ENCODE results near the gene UNC13A.
A peak's percentile ranks its signal among the peaks of the same experiment; 100 is the strongest.

GRCh38 chr19:17605761-17606589 lies 82.2 kb downstream of the UNC13A start:
- TF ChIP-seq, protein P1, sequence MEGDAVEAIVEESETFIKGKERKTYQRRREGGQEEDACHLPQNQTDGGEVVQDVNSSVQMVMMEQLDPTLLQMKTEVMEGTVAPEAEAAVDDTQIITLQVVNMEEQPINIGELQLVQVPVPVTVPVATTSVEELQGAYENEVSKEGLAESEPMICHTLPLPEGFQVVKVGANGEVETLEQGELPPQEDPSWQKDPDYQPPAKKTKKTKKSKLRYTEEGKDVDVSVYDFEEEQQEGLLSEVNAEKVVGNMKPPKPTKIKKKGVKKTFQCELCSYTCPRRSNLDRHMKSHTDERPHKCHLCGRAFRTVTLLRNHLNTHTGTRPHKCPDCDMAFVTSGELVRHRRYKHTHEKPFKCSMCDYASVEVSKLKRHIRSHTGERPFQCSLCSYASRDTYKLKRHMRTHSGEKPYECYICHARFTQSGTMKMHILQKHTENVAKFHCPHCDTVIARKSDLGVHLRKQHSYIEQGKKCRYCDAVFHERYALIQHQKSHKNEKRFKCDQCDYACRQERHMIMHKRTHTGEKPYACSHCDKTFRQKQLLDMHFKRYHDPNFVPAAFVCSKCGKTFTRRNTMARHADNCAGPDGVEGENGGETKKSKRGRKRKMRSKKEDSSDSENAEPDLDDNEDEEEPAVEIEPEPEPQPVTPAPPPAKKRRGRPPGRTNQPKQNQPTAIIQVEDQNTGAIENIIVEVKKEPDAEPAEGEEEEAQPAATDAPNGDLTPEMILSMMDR (conservative IDR thresholded peaks at IDR 0.05; ENCODE audit: low read length): peak; percentile 35
- TF ChIP-seq EZH2phosphoT487 (IDR thresholded peaks at IDR 0.05; ENCODE audit: borderline replicate concordance): no peak
